CD4-positive, alpha-beta memory T cell (primary cell): ENCODE measurements around the gene TBC1D20. TPM values are rescaled to one million over a fixed set of nuclear protein-coding genes. Genes with fewer than 3 reads are reported as not detected.

ENCODE experiments used
- CTCF ChIA-PET: fragments of 350-600 bp; sonication (Branson Sonifier 250); formaldehyde crosslinking; loops from one replicate; lab custom pipeline; 2021; ENCODE audit warnings: inconsistent platforms; ENCODE audit not compliant: partially characterized antibody; lab: Charles Lee
- POLR2A ChIA-PET: fragments of 350-600 bp; sonication (Branson Sonifier 250); formaldehyde crosslinking; loops from one replicate; lab custom pipeline; 2021; ENCODE audit not compliant: partially characterized antibody; lab: Charles Lee
- DNase-seq, 5 donors: peaks; one replicate each; pipeline versions ENCODE4 v3.0.0 to v3.0.0-alpha.2; 2020 to 2022; ENCODE audit warnings: mixed read lengths in 1 of 5
- H3K27ac ChIP-seq: one replicate; pipeline ENCODE4 v1.7.0; 2013; ENCODE audit warnings: low read depth, low read length
- H3K27me3 ChIP-seq: 2 replicates; pipeline ENCODE4 v1.7.0; 2013; ENCODE audit warnings: mild to moderate bottlenecking, low read length, moderate library complexity; ENCODE audit not compliant: insufficient read depth
- H3K36me3 ChIP-seq: 2 replicates; pipeline ENCODE4 v1.7.0; 2013; ENCODE audit warnings: mild to moderate bottlenecking, low read length, moderate library complexity; ENCODE audit not compliant: insufficient read depth
- H3K4me1 ChIP-seq: 2 replicates; pipeline ENCODE4 v1.7.0; 2013; ENCODE audit warnings: mild to moderate bottlenecking, low read length, moderate library complexity; ENCODE audit not compliant: insufficient read depth
- H3K4me3 ChIP-seq, 2 donors: one replicate each; pipeline ENCODE4 v1.7.0; 2013; ENCODE audit warnings: low read length in 2 of 2, mild to moderate bottlenecking in 1 of 2
- H3K9me3 ChIP-seq, 2 donors: one replicate each; pipeline ENCODE4 v1.7.0; 2013; ENCODE audit warnings: low read length in 2 of 2, control low read depth in 1 of 2; ENCODE audit not compliant: control insufficient read depth in 1 of 2
- H3K27ac Mint-ChIP-seq, 7 donors: one replicate each; pipeline ENCODE4 v1.8.0; 2020 to 2021; ENCODE audit warnings: mixed read lengths in 7 of 7, mild to moderate bottlenecking in 6 of 7, inconsistent platforms in 3 of 7, moderate library complexity in 3 of 7
- H3K27me3 Mint-ChIP-seq, 2 donors: one replicate each; pipeline ENCODE4 v1.8.0; 2020 to 2021; ENCODE audit warnings: mixed read lengths in 2 of 2
- H3K36me3 Mint-ChIP-seq, 2 donors: one replicate each; pipeline ENCODE4 v1.8.0; 2020 to 2021; ENCODE audit warnings: mixed read lengths in 2 of 2, inconsistent platforms in 1 of 2, mild to moderate bottlenecking in 1 of 2
- H3K4me1 Mint-ChIP-seq, 4 donors: one replicate each; pipeline ENCODE4 v1.8.0; 2020 to 2021; ENCODE audit warnings: mixed read lengths in 4 of 4, mild to moderate bottlenecking in 1 of 4
- H3K4me3 Mint-ChIP-seq, 8 donors: one replicate each; pipeline ENCODE4 v1.8.0; 2020 to 2021; ENCODE audit warnings: mixed read lengths in 8 of 8, mild to moderate bottlenecking in 7 of 8, moderate library complexity in 6 of 8, inconsistent platforms in 3 of 8
- H3K9me3 Mint-ChIP-seq, 8 donors: one replicate each; pipeline ENCODE4 v1.8.0; 2020 to 2021; ENCODE audit warnings: mixed read lengths in 8 of 8, mild to moderate bottlenecking in 5 of 8, inconsistent platforms in 3 of 8, moderate library complexity in 1 of 8
- intact Hi-C: fragments of 100-400 bp; cut with micrococcal nuclease; formaldehyde crosslinking; loops from one replicate; pipeline ENCODE4 v1.15.1; 2023
- polyA plus RNA-seq, 2 donors: library from polyadenylated mRNA; unstranded; fragments of 300-500 nt; fragmentation: Illumina TruSeq; gene quantifications; one replicate each; pipeline ENCODE4 v1.2.3, GENCODE V29; 2021
- total RNA-seq, 2 experiments: library from RNA; stranded (reverse); gene quantifications; one replicate each; pipeline ENCODE4 v1.2.3, GENCODE V29; 2021

TBC1D20 gene
- total and polyA plus RNA-seq, 4 experiments from 2014 or later = 19.3 to 42.9 (median 32.5) TPM

GRCh38 chr20:438571-439469 is 23.5 kb downstream of the TBC1D20 start:
- Mint-ChIP-seq H3K4me3 (peak overlapping the region; percentile 73 to 86 (median 82)), H3K27me3 (no peaks in the 10 kb centered on the region), H3K9me3 (no peaks in the 10 kb centered on the region), H3K4me1 (peaks cover 41 to 69% (median 55%) of the 10 kb centered on the region in 4 donors), H3K27ac (peak overlapping the region; percentile 14 to 91 (median 84)), H3K36me3 (peaks cover 40 to 57% of the 10 kb centered on the region in 2 donors)
- CTCF ChIA-PET = interaction anchor here (0.6 to 1.3 kb wide), 6 partner anchors 31 to 85 kb away, joined by 3 to 7 read pairs (median 3); no protein-coding TSS in a partner anchor
- no peaks in the 10 kb centered on the region for H3K27me3 ChIP-seq
- POLR2A ChIA-PET = interaction anchor here (0.8 to 3.6 kb wide), 13 partner anchors 8 to 112 kb away, joined by 3 to 23 read pairs (median 5); partner anchors contain the start of genes TBC1D20 and TRIB3
- intact Hi-C loops = loop anchor here (1.0 to 5.0 kb wide), 5 partner anchors 23 to 84 kb away; partner anchors contain the start of genes RBCK1, TBC1D20 and TRIB3
- H3K4me1 ChIP-seq = peaks cover 53% of the 10 kb centered on the region
- no peaks in the 10 kb centered on the region for H3K9me3 ChIP-seq
- H3K36me3 ChIP-seq = peaks cover 25% of the 10 kb centered on the region
- H3K4me3 ChIP-seq = peak overlapping the region; percentile 26
- peak; percentile 66 to 78 (median 75) for DNase-seq
- no peak overlapping the region for H3K27ac ChIP-seq

- Mint-ChIP-seq H3K36me3 (peaks cover 33 to 58% of the 10 kb centered on the region in 2 donors), H3K4me1 (peaks cover 47 to 78% (median 63%) of the 10 kb centered on the region in 4 donors)
- peaks cover 61% of the 10 kb centered on the region for H3K4me1 ChIP-seq
Observed at GRCh38 chr20:437787-438486, 24.4 kb downstream of the TBC1D20 start.

GRCh38 chr20:436476-436875 is 25.9 kb downstream of the TBC1D20 start:
- Mint-ChIP-seq H3K4me3 (no peak overlapping the region), H3K36me3 (peaks cover 21 to 49% of the 10 kb centered on the region in 2 donors), H3K27me3 (no peaks in the 10 kb centered on the region), H3K9me3 (no peaks in the 10 kb centered on the region), H3K4me1 (peaks cover 49 to 85% (median 65%) of the 10 kb centered on the region in 4 donors), H3K27ac (no peak overlapping the region)
- peaks cover 16% of the 10 kb centered on the region for H3K36me3 ChIP-seq
- ChIA-PET CTCF (interaction anchor here (0.8 to 1.7 kb wide), 3 partner anchors 42 to 105 kb away, joined by 3 to 6 read pairs (median 3); no protein-coding TSS in a partner anchor), POLR2A (interaction anchor here (3.6 kb wide), 1 partner anchor 29 kb away, joined by 9 read pairs; no protein-coding TSS in a partner anchor)
- H3K9me3 ChIP-seq = no peaks in the 10 kb centered on the region
- no peak overlapping the region for H3K27ac ChIP-seq
- H3K4me1 ChIP-seq = peaks cover 66% of the 10 kb centered on the region
- H3K4me3 ChIP-seq = no peak overlapping the region
- intact Hi-C loops = loop anchor here (5.0 kb wide), 1 partner anchor 54 kb away; the partner anchor contains the start of gene TRIB3
- DNase-seq = no peak
- no peaks in the 10 kb centered on the region for H3K27me3 ChIP-seq

More at GRCh38 chr20:437787-438486, 24.4 kb downstream of the TBC1D20 start:
- peak overlapping the region; percentile 73 to 86 (median 82) for H3K4me3 Mint-ChIP-seq
- no peaks in the 10 kb centered on the region for H3K9me3 Mint-ChIP-seq
- intact Hi-C loops = loop anchor here (1.0 to 5.0 kb wide), 5 partner anchors 24 to 83 kb away; partner anchors contain the start of genes RBCK1, TBC1D20 and TRIB3
- peak overlapping the region in 5 of 7 donors; percentile 54 to 91 (median 87) for H3K27ac Mint-ChIP-seq
- H3K36me3 ChIP-seq = peaks cover 25% of the 10 kb centered on the region
- no peak overlapping the region for H3K27ac ChIP-seq
- no peaks in the 10 kb centered on the region for H3K27me3 ChIP-seq
- peak in 1 of 5 donors; percentile 8 for DNase-seq
- no peaks in the 10 kb centered on the region for H3K9me3 ChIP-seq
- CTCF ChIA-PET = interaction anchor here (0.6 to 1.7 kb wide), 7 partner anchors 31 to 84 kb away, joined by 3 to 7 read pairs (median 3); no protein-coding TSS in a partner anchor
- POLR2A ChIA-PET = interaction anchor here (0.8 to 3.6 kb wide), 13 partner anchors 8 to 111 kb away, joined by 3 to 23 read pairs (median 5); partner anchors contain the start of genes TBC1D20 and TRIB3
- peak overlapping the region in 1 of 2 donors; percentile 26 for H3K4me3 ChIP-seq
- no peaks in the 10 kb centered on the region for H3K27me3 Mint-ChIP-seq

GRCh38 chr20:435558-435957 is 26.8 kb downstream of the TBC1D20 start:
- no peak overlapping the region for H3K27ac ChIP-seq
- ChIA-PET POLR2A (interaction anchor here (1.2 kb wide), 1 partner anchor 27 kb away, joined by 3 read pairs; the partner anchor contains the start of gene TBC1D20), CTCF (interaction anchor here (1.3 kb wide), 1 partner anchor 169 kb away, joined by 3 read pairs; no protein-coding TSS in a partner anchor)
- H3K9me3 Mint-ChIP-seq = no peaks in the 10 kb centered on the region
- H3K4me3 Mint-ChIP-seq = peak overlapping the region in 2 of 8 donors; percentile 11 to 13
- no peaks in the 10 kb centered on the region for H3K27me3 ChIP-seq
- intact Hi-C loops = loop anchor here (5.0 kb wide), 1 partner anchor 53 kb away; the partner anchor contains the start of gene TRIB3
- H3K9me3 ChIP-seq = no peaks in the 10 kb centered on the region
- peaks cover 24 to 52% of the 10 kb centered on the region in 2 donors for H3K36me3 Mint-ChIP-seq
- peaks cover 50 to 90% (median 62%) of the 10 kb centered on the region in 4 donors for H3K4me1 Mint-ChIP-seq
- H3K27me3 Mint-ChIP-seq = no peaks in the 10 kb centered on the region
- peaks cover 66% of the 10 kb centered on the region for H3K4me1 ChIP-seq
- DNase-seq = no peak
- H3K4me3 ChIP-seq = no peak overlapping the region
- H3K36me3 ChIP-seq = peaks cover 10% of the 10 kb centered on the region
- H3K27ac Mint-ChIP-seq = peak overlapping the region in 2 of 7 donors; percentile 13 to 62

- Histone ChIP-seq H3K27me3 (no peaks in the 10 kb centered on the region), H3K36me3 (peaks cover 15% of the 10 kb centered on the region), H3K27ac (no peak overlapping the region), H3K4me3 (no peak overlapping the region), H3K9me3 (no peaks in the 10 kb centered on the region), H3K4me1 (peaks cover 62% of the 10 kb centered on the region)
- H3K27ac Mint-ChIP-seq = peak overlapping the region in 3 of 7 donors; percentile 41 to 78 (median 65)
- intact Hi-C loops = loop anchor here (5.0 kb wide), 1 partner anchor 53 kb away; the partner anchor contains the start of gene TRIB3
- peaks cover 47 to 83% (median 57%) of the 10 kb centered on the region in 4 donors for H3K4me1 Mint-ChIP-seq
- POLR2A ChIA-PET = interaction anchor here (0.6 to 2.2 kb wide), 3 partner anchors 28 to 75 kb away, joined by 3 to 4 read pairs (median 3); partner anchors contain the start of gene TBC1D20
- peaks cover 27 to 53% of the 10 kb centered on the region in 2 donors for H3K36me3 Mint-ChIP-seq
- DNase-seq = no peak
- H3K9me3 Mint-ChIP-seq = no peaks in the 10 kb centered on the region
- H3K27me3 Mint-ChIP-seq = no peaks in the 10 kb centered on the region
- H3K4me3 Mint-ChIP-seq = peak overlapping the region in 3 of 8 donors; percentile 32 to 54 (median 53)
- CTCF ChIA-PET = interaction anchor here (1.3 kb wide), 1 partner anchor 169 kb away, joined by 3 read pairs; no protein-coding TSS in a partner anchor
Observed at GRCh38 chr20:434661-435419, 27.5 kb downstream of the TBC1D20 start.
